ENCODE data around the gene ST6GAL1.

GRCh38 chr3:186964071-186964470, 33.7 kb downstream of the ST6GAL1 start:
- no peak for TF ChIP-seq CTCF (conservative IDR thresholded peaks at IDR 0.05; ENCODE audit: low read depth, low read length)
- TF ChIP-seq SMC3 (IDR thresholded peaks at IDR 0.05; ENCODE audit: low read depth, low read length) = no peak
